Stimulated activated CD4-positive, alpha-beta T cell treated with anti-CD3 and anti-CD28 coated beads, Interleukin-15, amount 100 ng/mL, for 48 hours (primary cell): ENCODE measurements around the gene HPSE2.
"Not testable (repeated sequence)": the region's sequence is repeated elsewhere in the genome, so short reads cannot be mapped to it uniquely, and the experiment has no call there.

ENCODE experiments used
- DNase-seq, 2 donors: peaks; one replicate each; pipeline ENCODE4 v3.0.0-alpha.2; 2020; ENCODE audit warnings: low read depth in 2 of 2

Gene HPSE2

DNA sequence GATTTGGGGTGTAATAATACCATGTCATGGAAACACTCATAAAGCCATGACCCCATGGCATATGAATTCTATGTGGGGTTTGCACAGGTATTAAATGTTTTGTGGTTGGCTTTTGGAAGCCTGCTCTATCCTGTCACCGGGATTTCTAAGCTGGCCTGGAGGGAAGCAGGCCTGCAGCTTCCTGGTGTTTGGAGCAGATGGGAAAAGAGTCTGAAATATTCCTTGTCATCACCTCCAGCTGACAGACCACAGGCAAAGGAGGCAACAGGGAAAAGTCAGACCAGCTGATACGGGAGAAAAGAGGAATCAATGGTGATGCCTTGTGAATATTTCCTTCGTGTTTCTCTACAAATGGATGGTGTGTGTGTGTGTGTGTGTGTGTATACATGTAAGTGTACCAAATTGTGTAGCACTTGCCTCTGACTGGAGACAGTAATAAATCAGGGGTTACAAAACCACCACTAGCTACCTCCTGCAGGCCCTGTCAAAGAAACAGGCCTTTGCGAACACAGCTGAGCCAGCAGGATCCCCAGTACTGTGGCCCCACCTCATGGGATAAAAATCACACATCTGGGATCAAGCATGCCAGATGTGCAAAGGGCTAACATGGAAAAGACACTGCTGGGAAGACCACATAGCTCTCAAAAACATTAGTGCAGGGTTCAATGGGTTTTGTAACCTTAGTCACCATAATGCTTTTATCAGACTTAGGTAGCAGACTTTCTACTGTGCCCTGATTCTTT is 668.1 kb downstream of the HPSE2 start:
- DNase-seq: no peak

DNA sequence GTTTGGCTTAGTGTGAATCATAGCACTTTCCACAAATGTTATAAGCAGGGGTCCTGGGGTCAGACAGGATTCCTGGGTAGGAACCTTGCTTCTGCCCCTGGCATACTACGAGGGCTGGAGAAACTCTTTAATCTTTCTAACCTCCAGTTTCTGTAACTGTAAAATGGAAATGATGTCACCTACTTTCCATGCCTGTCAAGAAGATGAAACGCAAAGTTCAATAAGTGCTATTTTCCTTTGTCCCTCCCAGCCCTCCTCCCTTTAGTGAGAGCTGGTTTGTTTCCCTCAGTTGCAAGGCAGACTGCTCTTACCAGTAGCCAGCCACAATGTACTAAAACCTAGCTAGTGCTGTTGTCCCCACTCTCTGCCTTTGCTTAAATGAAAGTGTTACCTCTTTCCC is 671.8 kb downstream of the HPSE2 start:
- DNase-seq: no peak

DNA sequence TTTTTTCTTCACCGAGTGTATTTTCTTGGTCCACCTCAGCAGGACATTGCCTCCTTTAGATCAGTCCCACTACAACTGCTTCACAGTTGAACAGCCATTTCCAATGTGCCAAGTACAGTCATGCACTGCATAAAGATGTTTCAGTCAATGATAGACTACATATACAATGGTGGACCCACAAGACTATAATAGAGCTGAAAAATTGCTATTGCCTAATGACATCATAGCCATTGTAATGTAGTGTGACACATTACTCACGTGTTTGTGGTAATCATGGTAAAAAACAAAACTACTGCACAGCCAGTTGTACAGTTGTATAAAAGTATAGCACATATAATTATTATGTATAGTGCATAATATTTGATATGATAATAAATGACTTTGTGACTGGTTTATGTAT is 675.1 kb downstream of the HPSE2 start:
- DNase-seq: no peak

DNA sequence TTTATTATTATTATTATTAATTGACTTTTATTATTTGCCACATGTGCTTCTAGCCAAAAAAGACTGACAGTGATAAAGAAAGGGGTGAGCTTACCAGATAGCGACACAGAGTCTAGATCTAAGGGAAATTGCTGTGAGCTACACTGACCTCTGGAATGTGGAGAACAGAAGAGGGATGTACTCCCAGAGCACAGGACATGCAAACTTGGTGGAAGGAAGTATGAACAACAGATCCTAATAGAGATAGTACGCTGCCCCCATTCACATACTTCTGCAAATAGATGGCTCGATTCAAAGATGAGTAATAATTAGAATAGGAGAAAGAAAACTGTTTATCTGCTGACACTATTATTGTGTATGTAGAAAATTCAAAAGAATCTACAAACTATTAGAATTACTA is 679.6 kb downstream of the HPSE2 start:
- no peak for DNase-seq

GRCh38 chr10:98555021-98555619 is 680.5 kb downstream of the HPSE2 start:
- DNase-seq: no peak

DNA sequence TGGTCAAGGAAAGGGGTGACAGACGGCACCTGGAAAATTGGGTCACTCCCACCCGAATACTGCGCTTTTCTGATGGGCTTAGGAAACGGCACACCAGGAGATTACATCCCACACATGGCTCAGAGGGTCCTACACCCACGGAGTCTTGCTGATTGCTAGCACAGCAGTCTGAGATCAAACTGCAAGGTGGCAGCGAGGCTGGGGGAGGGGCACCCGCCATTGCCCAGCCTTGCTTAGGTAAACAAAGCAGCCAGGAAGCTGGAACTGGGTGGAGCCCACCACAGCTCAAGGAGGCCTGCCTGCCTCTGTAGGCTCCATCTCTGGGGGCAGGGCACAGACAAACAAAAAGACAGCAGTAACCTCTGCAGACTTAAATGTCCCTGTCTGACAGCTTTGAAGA is 694.1 kb downstream of the HPSE2 start:
- DNase-seq: not testable (repeated sequence)

- DNase-seq: no peak
Measured at GRCh38 chr10:98539578-98539977, 696.1 kb downstream of the HPSE2 start.

DNA sequence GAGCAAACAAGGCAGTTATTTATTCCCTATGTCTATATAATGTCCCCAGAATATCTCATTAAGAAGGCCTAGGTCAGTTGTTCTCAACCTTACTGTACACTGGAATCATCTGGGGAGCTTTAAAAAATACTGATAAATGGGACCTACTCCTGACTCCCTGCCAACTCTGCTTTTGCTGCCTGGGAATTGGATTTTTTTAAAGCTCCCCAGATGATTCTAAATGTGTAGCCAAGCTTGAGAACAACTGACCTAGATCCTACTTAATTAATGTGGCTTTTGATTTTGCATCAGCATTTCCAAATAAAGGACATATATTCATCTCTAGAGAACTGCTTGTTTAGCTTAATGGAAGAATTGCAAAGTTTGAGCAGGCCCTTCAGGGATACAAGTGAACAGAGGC is 697.2 kb downstream of the HPSE2 start:
- no peak for DNase-seq

GRCh38 chr10:98536551-98536950 is 699.1 kb downstream of the HPSE2 start:
- DNase-seq: no peak

GRCh38 chr10:98533746-98534445 is 701.8 kb downstream of the HPSE2 start:
- no peak for DNase-seq

GRCh38 chr10:98533241-98533640 is 702.4 kb downstream of the HPSE2 start:
- DNase-seq: no peak

DNA sequence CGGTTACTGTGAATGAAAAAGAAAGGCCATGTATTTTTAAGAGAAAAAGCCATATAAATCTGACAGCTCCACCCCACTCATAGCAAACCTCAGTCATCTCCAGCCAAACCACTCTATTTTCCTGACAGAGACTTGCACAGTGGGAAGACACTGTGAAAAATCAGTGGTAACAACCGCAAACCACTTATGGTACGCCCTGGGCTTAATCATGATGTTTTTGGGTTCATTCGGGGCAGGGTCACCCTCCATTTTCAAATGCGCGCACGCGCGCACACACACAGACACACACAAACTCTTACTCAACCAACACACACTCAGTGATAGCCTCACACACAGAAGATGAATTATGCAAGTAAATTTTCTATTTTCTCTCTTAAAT is 706.9 kb downstream of the HPSE2 start:
- DNase-seq: no peak

- no peak for DNase-seq
Measured at GRCh38 chr10:98528166-98528804, 707.4 kb downstream of the HPSE2 start.

GRCh38 chr10:98525969-98526368 is 709.7 kb downstream of the HPSE2 start:
- DNase-seq: no peak

DNA sequence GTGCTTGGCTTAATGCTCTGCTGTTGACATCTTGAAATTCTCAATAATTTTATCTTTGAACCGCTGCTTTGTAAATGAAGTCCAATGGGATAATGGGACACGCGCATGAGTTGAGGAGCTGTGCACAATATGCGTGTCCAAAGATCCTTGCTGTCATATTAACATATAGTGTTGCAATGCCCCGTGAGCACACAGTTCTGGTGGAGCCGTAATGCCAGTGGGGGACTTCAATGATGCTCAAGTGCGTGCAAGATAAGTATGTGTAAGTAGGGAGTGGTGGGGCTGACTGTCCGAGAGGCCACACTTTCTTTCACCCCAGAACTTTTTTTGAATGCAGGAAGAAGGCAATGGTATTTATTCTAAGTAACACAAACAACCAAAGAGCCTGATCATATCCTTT is 711.5 kb downstream of the HPSE2 start:
- DNase-seq: no peak

DNA sequence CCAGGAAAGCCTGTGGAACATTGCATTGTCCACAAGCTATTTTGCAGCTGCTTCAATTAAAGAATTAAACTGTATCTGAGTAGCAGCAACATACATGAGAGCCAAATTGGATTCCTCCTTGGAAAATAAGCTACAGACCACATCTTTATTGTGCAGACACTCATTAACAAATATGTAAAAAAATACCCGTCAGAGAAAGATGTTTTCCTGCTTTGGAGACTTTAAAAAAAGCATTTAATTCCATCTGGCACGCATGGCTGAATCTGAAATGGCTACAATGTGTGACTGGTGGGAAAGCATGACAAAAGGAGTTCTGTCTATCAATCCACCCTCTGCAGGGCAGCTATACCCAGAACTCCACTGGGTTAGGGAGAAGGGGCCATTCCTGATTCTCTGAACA is 715.8 kb downstream of the HPSE2 start:
- DNase-seq: no peak

GRCh38 chr10:98517672-98518071 is 718.0 kb downstream of the HPSE2 start:
- DNase-seq: no peak

DNA sequence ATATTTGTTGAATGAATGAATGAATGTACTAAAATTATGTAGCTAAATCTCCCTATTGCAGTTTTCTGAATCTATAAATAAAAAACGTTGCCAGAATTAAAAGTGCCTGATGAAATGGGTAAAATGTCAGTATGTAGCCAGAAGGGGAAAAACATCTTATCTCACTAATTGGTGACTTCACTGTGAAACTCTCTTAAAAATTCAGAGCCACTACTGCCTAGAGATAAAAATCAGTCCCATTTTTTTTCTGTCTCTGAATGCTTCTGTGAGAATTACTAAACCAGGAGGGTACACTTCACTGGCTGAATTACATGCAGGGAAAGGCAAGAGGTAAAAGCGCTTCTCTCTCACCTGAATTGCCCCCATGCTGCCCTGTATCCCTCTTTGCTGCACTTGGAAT is 719.3 kb downstream of the HPSE2 start:
- no peak for DNase-seq

DNA sequence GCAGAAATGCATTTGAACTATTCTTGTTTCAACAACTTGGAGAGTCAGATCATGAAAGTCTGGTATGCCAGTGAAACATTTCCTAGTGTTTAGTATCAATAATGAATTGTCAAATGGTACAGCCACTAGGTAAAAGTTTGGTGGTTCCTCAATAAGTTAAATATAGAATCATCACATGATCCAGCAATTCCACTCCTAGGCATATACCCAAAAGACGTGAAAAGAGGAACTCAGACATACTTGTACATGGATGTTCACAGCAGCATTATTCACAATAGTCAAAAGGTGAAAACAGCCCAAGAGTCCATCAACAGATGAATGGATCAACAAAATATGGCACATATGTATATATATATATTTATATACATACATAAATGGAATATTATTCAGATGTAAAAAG is 721.9 kb downstream of the HPSE2 start:
- no peak for DNase-seq

- DNase-seq: no peak
Measured at GRCh38 chr10:98511876-98512275, 723.8 kb downstream of the HPSE2 start.

- no peak for DNase-seq
Measured at GRCh38 chr10:98510412-98510995, 725.1 kb downstream of the HPSE2 start.

GRCh38 chr10:98509745-98510144 is 725.9 kb downstream of the HPSE2 start:
- DNase-seq: no peak
